HG02852 (cell line): Measurements from ENCODE around the gene NUP54.

Experiments used
- ATAC-seq: cut with Tn5 transposase; IDR thresholded peaks from one replicate; pipeline ENCODE4 v1.9.1; 2021; ENCODE audit warnings: mild to moderate bottlenecking, moderate library complexity; ENCODE audit not compliant: unreplicated experiment

Gene NUP54

GRCh38 chr4:76153356-76153755 lies 5.2 kb upstream of the NUP54 start:
- ATAC-seq: no peak

DNA sequence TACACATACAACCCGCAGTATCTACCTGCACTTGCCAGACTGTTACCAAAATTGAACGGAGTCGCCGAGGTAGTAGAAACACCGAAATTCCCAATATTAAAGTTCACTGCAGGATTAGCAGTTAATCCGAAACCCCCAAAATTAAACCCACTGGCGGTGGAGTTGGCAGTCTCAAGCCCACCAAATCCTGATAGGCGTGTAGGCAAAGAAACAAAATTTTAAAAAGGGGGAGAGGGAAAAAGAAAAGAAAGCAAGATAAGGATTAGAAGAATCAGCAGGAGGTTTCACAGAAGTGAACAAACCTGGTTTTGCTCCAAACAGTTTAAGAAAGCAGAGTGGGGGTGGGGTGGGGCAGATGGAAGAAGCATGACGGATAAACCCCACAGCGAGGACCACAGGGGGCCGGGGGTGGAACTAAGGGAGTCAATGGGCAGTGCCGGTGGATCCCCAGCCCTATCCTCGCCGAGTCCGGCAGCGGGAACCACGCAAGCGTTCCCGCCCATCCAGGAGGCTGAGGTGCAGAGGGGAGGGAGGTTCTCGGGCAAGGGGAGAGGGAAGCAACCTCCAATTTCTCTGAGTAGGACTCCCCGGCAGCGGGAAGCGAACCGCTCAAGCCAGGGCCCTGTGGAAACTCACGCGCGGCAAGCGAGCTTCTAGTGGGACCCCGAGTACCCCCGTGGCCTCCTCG lies 599 bp downstream of the NUP54 start:
- peak; percentile 35 for ATAC-seq

DNA sequence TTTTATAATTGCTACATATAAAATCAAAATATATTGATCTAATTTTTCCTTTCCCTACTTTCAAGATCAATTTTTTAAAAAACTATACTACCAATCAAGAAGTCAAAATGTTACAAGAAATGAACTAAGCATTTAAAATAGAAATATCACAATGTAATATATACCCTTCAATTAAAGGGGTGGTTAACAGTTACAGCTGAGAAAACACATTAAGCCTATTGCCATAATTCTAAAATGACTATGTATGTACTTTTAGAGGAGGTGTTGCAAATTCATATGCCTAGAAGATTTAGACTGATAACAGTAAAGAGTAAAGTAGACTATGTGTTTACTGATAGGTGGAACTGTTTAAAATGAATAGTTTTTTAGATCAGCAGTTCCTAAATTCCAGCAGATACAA lies 3.7 kb downstream of the NUP54 start:
- no peak for ATAC-seq

DNA sequence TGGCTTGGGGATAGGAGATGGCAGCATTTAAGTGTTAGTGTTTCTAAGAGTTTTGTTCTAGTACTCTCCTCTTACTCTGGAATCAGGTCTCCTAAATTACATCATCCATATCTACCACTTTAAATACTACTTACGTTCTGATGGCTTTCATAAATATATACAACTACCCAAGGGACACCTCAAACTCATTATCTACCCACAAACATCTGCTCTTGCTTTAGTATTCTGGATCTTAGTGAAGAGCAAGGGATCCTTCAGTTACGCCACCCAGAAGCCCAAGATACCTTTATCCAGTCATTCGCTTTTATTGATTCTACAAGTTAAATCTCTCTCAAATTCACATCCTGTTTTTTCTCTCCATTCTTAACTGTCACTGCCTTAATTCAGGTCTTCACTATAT lies 7.0 kb downstream of the NUP54 start:
- ATAC-seq: no peak

DNA sequence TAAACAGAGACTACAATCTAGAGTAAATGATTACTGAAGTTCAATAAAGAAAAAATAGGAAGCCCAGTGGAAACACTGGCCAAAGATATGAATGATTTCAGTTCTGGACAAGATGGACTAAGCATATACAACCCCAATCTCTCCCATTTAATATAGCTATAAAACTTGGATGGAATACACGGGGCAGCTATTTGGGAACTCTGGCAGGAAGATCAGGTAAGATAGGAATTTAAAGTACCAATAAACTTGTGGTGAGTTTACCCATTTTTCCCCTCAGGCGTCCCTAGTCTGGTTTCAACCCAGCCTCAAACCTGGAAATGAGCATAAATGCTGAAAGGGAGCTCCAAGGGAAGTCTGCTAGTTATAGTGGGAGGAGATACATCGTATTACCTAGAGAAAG lies 20.4 kb downstream of the NUP54 start:
- no peak for ATAC-seq

DNA sequence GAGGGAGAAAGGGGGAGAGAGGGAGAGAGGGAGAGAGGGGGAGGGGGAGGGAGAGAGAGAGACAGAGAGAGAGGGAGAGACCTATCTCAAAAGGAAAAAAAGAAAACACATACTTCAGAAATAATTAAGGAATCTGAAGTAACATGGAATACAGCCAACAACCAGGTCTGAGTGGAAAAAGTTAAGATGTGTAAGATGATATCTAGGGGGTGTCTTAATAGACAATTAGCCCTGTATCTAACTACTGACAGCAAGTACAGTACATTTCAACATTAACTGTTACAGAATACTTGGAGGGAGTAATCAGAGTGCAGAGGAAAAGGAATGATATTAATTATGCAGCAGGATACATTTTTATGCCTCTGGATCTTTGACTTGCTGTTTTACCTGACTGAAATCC lies 22.4 kb downstream of the NUP54 start:
- ATAC-seq: no peak

DNA sequence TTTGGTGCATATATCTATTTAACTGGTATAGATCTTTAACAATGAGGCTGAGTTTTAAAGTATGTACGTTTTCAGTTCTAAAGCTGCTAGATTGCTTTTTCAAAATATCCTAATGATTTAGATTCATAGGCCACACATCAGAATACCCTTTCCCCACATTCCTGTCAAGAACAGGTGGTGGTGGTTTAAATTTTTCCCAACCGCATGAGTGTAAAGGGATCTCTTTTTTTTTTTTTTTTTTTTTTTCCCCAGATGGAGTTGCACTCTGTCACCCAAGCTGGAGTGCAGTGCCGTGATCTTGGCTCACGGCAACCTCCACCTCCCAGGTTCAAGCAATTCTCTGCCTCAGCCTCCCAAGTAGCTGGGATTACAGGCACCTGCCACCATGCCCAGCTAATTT lies 28.0 kb downstream of the NUP54 start:
- ATAC-seq: no peak

DNA sequence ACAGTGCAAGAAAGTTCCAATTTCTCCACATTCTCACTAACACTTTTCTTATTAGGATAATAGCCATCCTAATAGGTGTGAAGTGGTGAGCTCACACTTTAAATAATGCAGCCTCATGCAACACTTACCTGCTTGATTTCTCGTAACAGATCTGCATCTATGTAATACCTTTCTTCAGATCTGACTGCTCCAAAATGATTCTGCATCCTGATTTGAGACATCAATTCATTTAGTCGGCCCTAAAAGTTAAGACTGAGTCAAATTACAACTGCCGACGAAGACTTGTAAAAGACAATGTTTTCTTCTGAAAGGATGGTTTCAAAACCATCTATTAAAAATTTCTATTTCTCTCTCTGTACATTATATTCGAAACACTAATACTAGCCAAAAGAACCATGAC lies 30.7 kb downstream of the NUP54 start:
- ATAC-seq: no peak

- no peak for ATAC-seq
These were observed 31.4 kb downstream of the NUP54 start for GRCh38 chr4:76116821-76117220.

GRCh38 chr4:76108467-76109181 lies 39.6 kb downstream of the NUP54 start:
- ATAC-seq: no peak

DNA sequence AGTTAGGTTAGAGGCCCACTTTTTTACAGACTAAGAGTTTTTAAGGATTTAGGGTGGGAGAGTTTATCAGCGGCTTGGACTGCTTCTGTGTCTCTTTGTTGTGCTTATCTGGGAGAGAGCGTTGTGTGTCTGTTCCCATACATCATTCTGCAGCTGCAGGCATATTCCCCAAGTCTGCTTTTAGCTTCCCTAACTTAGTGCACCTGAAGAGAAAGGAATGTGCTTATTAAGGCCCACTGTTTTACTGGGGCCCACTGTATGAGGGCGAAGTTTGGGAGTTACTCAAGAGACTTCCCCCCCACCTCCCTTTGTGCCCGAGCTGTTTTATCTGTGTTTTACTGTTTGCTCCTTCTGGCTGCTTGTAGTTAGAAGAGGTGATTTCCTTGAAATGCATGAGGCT lies 41.8 kb downstream of the NUP54 start:
- no peak for ATAC-seq

GRCh38 chr4:76105652-76106051 lies 42.5 kb downstream of the NUP54 start:
- ATAC-seq: no peak

GRCh38 chr4:76096076-76096475 lies 52.1 kb downstream of the NUP54 start:
- ATAC-seq: no peak

GRCh38 chr4:76095568-76095967 lies 52.6 kb downstream of the NUP54 start:
- ATAC-seq: no peak

- no peak for ATAC-seq
These were observed 57.1 kb downstream of the NUP54 start for GRCh38 chr4:76091052-76091451.

GRCh38 chr4:76090241-76090691 lies 57.9 kb downstream of the NUP54 start:
- ATAC-seq: no peak

GRCh38 chr4:76088719-76089118 lies 59.5 kb downstream of the NUP54 start:
- no peak for ATAC-seq

DNA sequence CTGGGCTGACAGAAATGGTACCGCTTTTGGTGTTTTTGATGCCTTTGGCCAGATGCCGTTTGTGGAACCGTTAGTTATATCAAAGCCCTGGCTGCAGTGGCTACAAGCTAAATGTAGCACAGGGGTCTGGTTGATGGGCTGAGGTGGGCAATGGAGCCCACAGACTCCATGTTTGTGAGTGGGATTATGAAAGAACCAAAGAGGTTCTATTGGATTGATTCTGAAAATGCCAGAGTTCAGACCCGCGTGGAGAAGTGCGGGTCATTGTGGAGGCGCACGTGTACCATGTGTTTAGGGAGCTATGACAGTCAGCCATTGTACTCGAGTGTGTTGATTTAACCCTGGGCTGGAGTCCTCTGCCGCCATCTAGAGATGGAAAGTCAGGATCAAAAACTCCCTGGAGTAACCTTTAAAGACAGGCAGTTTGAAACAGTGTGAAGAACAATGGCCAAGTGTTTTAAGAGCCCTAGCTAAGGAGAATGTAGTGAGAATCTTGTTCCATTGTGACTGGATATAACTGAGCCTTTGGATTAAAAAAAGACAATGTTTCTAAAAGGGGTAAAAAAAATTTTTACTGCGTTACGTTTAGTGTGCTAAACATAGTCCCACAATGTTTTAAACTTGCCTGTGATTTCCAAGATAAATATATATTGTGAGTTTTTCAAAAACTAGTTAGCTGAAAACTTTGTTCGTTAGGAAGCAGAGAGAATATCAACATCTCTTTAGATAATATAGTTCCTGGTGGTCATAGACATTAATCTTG lies 61.0 kb downstream of the NUP54 start:
- ATAC-seq: no peak

GRCh38 chr4:76084542-76084941 lies 63.7 kb downstream of the NUP54 start:
- ATAC-seq: no peak

DNA sequence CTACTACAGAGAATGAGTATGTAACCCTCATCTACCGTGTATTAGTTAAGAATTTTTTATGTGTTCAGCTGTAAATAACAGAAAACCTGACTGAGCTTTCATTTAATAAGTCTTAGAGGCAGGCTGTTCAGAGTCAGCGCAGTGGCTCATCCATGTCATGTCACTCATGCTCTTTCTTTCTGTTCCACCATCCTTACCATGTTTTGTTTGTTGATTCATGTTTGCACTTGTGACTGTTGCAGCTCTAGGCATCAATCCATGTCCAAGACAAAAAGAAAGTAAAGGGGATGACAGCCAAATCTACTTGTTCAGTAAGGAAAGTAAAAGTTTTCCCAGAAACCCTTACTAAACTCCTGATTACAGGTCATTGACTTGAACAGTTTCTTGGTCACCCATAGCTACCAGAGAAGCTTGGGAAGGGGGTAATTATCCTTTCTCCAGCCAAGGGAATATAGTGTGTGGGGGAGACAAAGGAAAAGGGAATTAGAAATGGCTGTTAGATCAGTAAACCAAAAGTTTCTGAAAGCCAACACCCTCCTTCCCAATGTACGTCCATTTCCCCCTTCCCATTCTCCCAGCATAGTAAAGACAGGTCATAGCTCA lies 64.7 kb downstream of the NUP54 start:
- ATAC-seq: no peak

- no peak for ATAC-seq
These were observed 70.1 kb downstream of the NUP54 start for GRCh38 chr4:76078033-76078613.
